Bronchial epithelial cell (primary cell): ENCODE results near the gene TRAM2. TPM values are rescaled to one million over a fixed set of nuclear protein-coding genes. Genes with fewer than 3 reads are reported as not detected.

Experiments used
- DNase-seq: peaks from one replicate; pipeline ENCODE4 v3.0.0-alpha.2; 2010; ENCODE audit warnings: low read depth
- FAIRE-seq: peaks from 2 replicates; lab custom pipeline; 2011; peaks lifted over from hg19 to GRCh38; lab: Jason Lieb, UNC
- H3K27me3 ChIP-seq: 2 replicates; pipeline ENCODE4 v1.5.1; 2011; ENCODE audit warnings: low read length; ENCODE audit not compliant: control insufficient read depth, insufficient read depth
- H3K36me3 ChIP-seq: 2 replicates; pipeline ENCODE4 v1.5.1; 2011; ENCODE audit warnings: low read length; ENCODE audit not compliant: control insufficient read depth, insufficient read depth
- H3K4me3 ChIP-seq: 2 replicates; pipeline ENCODE4 v1.5.1; 2011; ENCODE audit warnings: mild to moderate bottlenecking, low read depth, low read length, control low read depth
- CTCF ChIP-seq: IDR thresholded peaks from 2 replicates; pipeline ENCODE4 v1.5.1; 2011; ENCODE audit warnings: mild to moderate bottlenecking, moderate library complexity, low read length, control low read depth, inconsistent platforms; ENCODE audit not compliant: insufficient read depth, severe bottlenecking
- total RNA-seq: library from RNA; depleted of rRNA; stranded (reverse); fragments of >200 nt; gene quantifications from 2 replicates; pipeline ENCODE4 v1.2.1, GENCODE V29; 2014

The TRAM2 gene
- total RNA-seq, 1 donor from 2014 or later = 4.2 TPM

- H3K36me3 ChIP-seq = no peaks in the 10 kb centered on the region
- FAIRE-seq = no peak
- no peak overlapping the region for H3K4me3 ChIP-seq
- peak; percentile 74 for DNase-seq
- H3K27me3 ChIP-seq = no peaks in the 10 kb centered on the region
- TF ChIP-seq CTCF = no peak
These were observed 25.2 kb downstream of the TRAM2 start for GRCh38 chr6:52551483-52552277.

- FAIRE-seq (no peak), DNase-seq (no peak)
- Histone ChIP-seq H3K4me3 (no peak overlapping the region), H3K27me3 (no peaks in the 10 kb centered on the region), H3K36me3 (no peaks in the 10 kb centered on the region)
- no peak for TF ChIP-seq CTCF
These were observed 26.0 kb downstream of the TRAM2 start for GRCh38 chr6:52550870-52551269.

GRCh38 chr6:52550014-52550575, 26.8 kb downstream of the TRAM2 start:
- Histone ChIP-seq H3K36me3 (no peaks in the 10 kb centered on the region), H3K27me3 (no peaks in the 10 kb centered on the region), H3K4me3 (no peak overlapping the region)
- no peak for DNase-seq
- no peak for TF ChIP-seq CTCF
- FAIRE-seq = no peak

- TF ChIP-seq CTCF = no peak
These were observed 27.4 kb downstream of the TRAM2 start for GRCh38 chr6:52549428-52549827.

GRCh38 chr6:52548999-52549398, 27.9 kb downstream of the TRAM2 start:
- TF ChIP-seq CTCF = no peak
- no peak for FAIRE-seq
- H3K4me3 ChIP-seq = no peak overlapping the region
- H3K27me3 ChIP-seq = no peaks in the 10 kb centered on the region
- no peaks in the 10 kb centered on the region for H3K36me3 ChIP-seq
- no peak for DNase-seq

More at GRCh38 chr6:52549428-52549827, 27.4 kb downstream of the TRAM2 start:
- Histone ChIP-seq H3K27me3 (no peaks in the 10 kb centered on the region), H3K4me3 (no peak overlapping the region), H3K36me3 (no peaks in the 10 kb centered on the region)
- DNase-seq (no peak), FAIRE-seq (no peak)
